ENCODE data around the gene GRID1. TPM values are rescaled to one million over a fixed set of nuclear protein-coding genes. Genes with fewer than 3 reads are reported as not detected.
"Not testable (repeated sequence)": the region's sequence is repeated elsewhere in the genome, so short reads cannot be mapped to it uniquely, and the experiment has no call there.

Gene GRID1
- total RNA-seq, 1 donor from 2014 or later, result under 0.01 TPM

DNA sequence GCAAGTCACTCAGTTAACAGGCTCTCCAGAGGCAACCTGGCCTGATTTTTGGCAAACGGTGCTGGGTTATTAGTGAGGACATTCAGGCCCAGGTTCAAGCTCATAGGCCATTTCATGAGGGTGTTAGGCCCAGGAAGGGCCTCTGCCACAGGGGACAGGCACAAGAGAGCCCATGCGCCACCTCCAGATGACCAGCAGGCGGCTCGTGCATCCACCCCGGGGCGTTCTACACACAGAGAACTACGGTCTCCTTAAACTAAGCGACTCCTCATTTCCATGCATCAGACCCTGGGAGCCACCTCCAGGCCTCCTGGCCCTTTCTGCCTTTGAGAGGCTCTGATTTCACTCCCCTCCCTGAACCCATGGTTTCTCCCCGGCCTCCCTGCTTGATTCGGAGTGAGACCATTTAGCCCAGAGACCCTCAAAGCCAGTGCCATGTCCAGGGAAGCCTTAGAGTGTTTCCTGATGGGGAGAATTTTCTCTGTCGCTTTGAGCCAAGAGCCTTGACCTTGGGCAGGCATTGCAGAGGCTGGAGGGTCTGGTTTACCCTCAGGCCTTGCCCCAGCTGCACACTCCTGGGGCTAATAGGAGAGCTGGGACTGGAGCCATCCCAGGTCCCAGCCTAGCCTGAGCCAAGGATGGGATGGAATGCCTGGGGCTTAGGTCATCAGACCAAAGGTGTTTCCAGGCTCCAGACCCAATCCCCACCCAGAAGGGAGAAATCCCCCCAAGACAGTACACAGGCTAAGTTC lies 188.0 kb downstream of the GRID1 start:
- Histone ChIP-seq H3K4me3 (ENCODE audit: low read depth, low read length) (no peak overlapping the region), H3K36me3 (ENCODE audit: control insufficient read depth, insufficient read depth, low read length) (no peaks in the 10 kb centered on the region), H3K27me3 (ENCODE audit: control insufficient read depth, insufficient read depth, low read length) (no peaks in the 10 kb centered on the region)
- TF ChIP-seq, protein P1, sequence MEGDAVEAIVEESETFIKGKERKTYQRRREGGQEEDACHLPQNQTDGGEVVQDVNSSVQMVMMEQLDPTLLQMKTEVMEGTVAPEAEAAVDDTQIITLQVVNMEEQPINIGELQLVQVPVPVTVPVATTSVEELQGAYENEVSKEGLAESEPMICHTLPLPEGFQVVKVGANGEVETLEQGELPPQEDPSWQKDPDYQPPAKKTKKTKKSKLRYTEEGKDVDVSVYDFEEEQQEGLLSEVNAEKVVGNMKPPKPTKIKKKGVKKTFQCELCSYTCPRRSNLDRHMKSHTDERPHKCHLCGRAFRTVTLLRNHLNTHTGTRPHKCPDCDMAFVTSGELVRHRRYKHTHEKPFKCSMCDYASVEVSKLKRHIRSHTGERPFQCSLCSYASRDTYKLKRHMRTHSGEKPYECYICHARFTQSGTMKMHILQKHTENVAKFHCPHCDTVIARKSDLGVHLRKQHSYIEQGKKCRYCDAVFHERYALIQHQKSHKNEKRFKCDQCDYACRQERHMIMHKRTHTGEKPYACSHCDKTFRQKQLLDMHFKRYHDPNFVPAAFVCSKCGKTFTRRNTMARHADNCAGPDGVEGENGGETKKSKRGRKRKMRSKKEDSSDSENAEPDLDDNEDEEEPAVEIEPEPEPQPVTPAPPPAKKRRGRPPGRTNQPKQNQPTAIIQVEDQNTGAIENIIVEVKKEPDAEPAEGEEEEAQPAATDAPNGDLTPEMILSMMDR (IDR thresholded peaks at IDR 0.05; ENCODE audit: insufficient read depth, low read length, severe bottlenecking), result peak; percentile 16
- DNase-seq (ENCODE audit: low read depth), result no peak
- no peak for FAIRE-seq

DNA sequence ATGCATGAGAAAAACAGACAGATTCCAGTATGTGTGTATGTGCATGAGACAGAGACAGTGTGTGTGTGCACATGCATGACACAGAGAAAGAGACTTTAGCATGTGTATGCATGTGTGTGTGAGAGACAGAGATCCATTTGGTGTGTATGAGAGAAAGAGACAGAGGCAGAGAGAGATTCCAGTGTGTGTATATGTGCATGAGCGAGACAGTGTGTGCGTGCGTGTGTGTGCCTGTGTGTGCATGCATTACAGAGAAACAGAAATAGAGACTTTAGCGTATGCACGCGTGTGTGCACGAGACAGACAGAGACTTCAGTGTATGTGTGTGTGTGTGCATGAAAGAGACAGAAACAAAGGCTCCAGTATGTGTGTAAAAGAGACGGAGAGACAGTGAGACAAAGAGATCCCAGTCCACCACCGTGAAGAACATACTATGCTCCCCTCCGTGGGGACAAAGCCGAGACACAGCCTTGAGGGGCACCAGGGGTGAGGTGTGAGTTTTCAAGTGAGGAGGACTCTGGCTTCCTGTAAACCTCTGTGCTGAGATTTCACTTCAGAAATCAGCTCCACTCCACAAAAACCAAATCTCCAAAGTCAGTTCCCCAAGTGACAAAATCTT lies 188.9 kb downstream of the GRID1 start:
- H3K4me3 ChIP-seq (ENCODE audit: low read depth, low read length), result no peak overlapping the region
- DNase-seq (ENCODE audit: low read depth) (no peak), FAIRE-seq (no peak)
- no peaks in the 10 kb centered on the region for H3K36me3 ChIP-seq (ENCODE audit: control insufficient read depth, insufficient read depth, low read length)
- H3K27me3 ChIP-seq (ENCODE audit: control insufficient read depth, insufficient read depth, low read length), result no peaks in the 10 kb centered on the region
- TF ChIP-seq, protein P1 (IDR thresholded peaks at IDR 0.05; ENCODE audit: insufficient read depth, low read length, severe bottlenecking), result no peak

DNA sequence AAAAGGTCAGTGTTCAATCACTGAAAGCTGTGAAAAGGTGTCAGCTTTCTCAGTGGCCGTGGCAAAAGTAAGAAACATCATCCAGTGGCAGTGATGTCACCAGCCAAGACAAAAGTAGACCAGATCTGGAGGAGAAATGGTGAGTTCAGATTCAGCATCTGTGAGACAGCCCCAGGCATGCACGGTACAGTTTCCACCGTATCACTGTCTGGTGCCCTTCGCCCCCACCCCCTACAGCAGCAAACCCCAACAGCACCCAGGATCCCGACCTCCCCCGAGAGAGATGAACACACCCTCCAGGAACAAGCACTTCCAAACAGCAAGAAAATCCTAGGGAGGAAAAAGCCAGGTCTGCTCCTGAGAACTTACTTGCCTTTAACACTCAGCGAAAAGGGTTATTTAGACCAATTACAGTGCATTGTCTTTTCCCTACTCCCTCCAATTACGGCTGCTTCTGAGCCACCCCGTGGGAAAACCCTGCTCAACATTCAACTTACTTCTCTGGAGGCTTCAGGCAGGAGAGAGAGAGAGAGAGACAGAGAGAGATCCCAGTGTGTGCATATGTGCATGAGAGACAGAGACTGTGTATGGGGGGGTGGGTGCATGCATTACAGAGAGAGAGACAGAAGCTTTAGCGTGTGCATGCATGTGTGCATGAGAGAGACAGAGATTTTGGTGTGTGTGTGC lies 189.6 kb downstream of the GRID1 start:
- H3K27me3 ChIP-seq (ENCODE audit: control insufficient read depth, insufficient read depth, low read length), result no peaks in the 10 kb centered on the region
- FAIRE-seq (peak; percentile 84), DNase-seq (ENCODE audit: low read depth) (no peak)

DNA sequence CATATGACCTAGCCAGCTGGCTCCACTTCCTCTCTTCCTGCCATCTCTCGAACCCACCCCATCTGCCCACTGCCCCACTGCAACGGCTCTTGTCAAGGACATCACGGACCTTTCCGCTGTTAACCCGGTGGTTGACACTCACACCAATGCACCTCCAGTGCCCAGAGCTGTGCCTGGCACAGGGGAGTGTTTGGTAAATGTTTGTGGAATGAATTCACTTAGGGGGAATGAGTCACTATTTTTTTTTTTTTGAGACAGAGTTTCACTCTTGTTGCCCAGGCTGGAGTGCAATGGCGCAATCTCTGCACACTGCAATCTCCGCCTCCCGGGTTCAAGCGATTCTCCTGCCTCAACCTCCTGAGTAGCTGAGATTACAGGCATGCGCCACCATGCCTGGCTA lies 191.1 kb downstream of the GRID1 start:
- not testable (repeated sequence) for H3K27me3 ChIP-seq (ENCODE audit: control insufficient read depth, insufficient read depth, low read length); FAIRE-seq; H3K36me3 ChIP-seq (ENCODE audit: control insufficient read depth, insufficient read depth, low read length); H3K4me3 ChIP-seq (ENCODE audit: low read depth, low read length)
- DNase-seq (ENCODE audit: low read depth), result peak; percentile 5

More for the DNA sequence above, 189.6 kb downstream of the GRID1 start:
- no peaks in the 10 kb centered on the region for H3K36me3 ChIP-seq (ENCODE audit: control insufficient read depth, insufficient read depth, low read length)
- no peak overlapping the region for H3K4me3 ChIP-seq (ENCODE audit: low read depth, low read length)
- TF ChIP-seq, protein P1 (IDR thresholded peaks at IDR 0.05; ENCODE audit: insufficient read depth, low read length, severe bottlenecking), result no peak

DNA sequence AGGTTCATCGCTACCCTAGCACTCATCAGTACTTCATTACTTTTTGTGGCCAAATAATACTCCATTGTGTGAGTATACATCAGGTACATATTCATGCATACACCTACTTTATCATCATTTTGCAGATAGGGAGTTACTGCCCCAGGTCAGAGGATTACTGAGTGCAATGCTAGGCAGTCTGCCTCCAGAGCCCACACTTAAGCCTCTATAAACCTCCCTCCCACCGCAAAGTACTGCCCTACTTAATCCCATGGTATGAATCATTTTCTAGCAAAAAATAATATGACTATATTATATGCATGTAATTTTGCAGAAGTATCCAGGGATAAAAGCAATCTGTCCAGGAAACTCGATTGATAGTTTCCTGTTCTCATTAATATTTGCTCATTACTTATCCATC lies 194.3 kb downstream of the GRID1 start:
- H3K27me3 ChIP-seq (ENCODE audit: control insufficient read depth, insufficient read depth, low read length), result no peaks in the 10 kb centered on the region
- H3K4me3 ChIP-seq (ENCODE audit: low read depth, low read length), result no peak overlapping the region
- DNase-seq (ENCODE audit: low read depth), result no peak
- TF ChIP-seq, protein P1 (IDR thresholded peaks at IDR 0.05; ENCODE audit: insufficient read depth, low read length, severe bottlenecking), result no peak
- H3K36me3 ChIP-seq (ENCODE audit: control insufficient read depth, insufficient read depth, low read length), result no peaks in the 10 kb centered on the region
- FAIRE-seq, result no peak

Data from bronchial epithelial cell (primary cell).